CD4-positive, alpha-beta T cell treated with Interferon gamma for 1 hour (primary cell): Measurements from ENCODE around the gene LRRC7.

Experiments
- DNase-seq: peaks from one replicate; pipeline ENCODE4 v3.0.0-alpha.2; 2020

Gene LRRC7

GRCh38 chr1:70112838-70113237 is 545.1 kb downstream of the LRRC7 start:
- no peak for DNase-seq

- no peak for DNase-seq
Measured at GRCh38 chr1:70115315-70115714, 547.6 kb downstream of the LRRC7 start.

GRCh38 chr1:70117046-70117445 is 549.3 kb downstream of the LRRC7 start:
- DNase-seq, result no peak

GRCh38 chr1:70134148-70134547 is 566.4 kb downstream of the LRRC7 start:
- no peak for DNase-seq

- DNase-seq, result no peak
Measured at GRCh38 chr1:70140343-70140742, 572.6 kb downstream of the LRRC7 start.

GRCh38 chr1:70140894-70141293 is 573.2 kb downstream of the LRRC7 start:
- DNase-seq, result no peak

GRCh38 chr1:70142075-70142474 is 574.4 kb downstream of the LRRC7 start:
- no peak for DNase-seq

GRCh38 chr1:70143048-70143659 is 575.4 kb downstream of the LRRC7 start:
- no peak for DNase-seq

GRCh38 chr1:70146488-70146887 is 578.8 kb downstream of the LRRC7 start:
- no peak for DNase-seq

- no peak for DNase-seq
Measured at GRCh38 chr1:70150444-70150843, 582.7 kb downstream of the LRRC7 start.

GRCh38 chr1:70153739-70154138 is 586.0 kb downstream of the LRRC7 start:
- no peak for DNase-seq

- DNase-seq, result no peak
Measured at GRCh38 chr1:70156529-70157120, 588.9 kb downstream of the LRRC7 start.

- DNase-seq, result no peak
Measured at GRCh38 chr1:70164350-70164749, 596.6 kb downstream of the LRRC7 start.

- DNase-seq, result no peak
Measured at GRCh38 chr1:70168283-70168682, 600.6 kb downstream of the LRRC7 start.

GRCh38 chr1:70169018-70169839 is 601.5 kb downstream of the LRRC7 start:
- DNase-seq, result no peak

GRCh38 chr1:70171512-70171911 is 603.8 kb downstream of the LRRC7 start:
- DNase-seq, result no peak
